GM19455 (cell line): ENCODE results near the gene KRT14.

Experiments
- ATAC-seq: cut with Tn5 transposase; IDR thresholded peaks from one replicate; pipeline ENCODE4 v1.9.1; 2021; ENCODE audit not compliant: unreplicated experiment

Gene KRT14

GRCh38 chr17:41533613-41534012 is 53.1 kb downstream of the KRT14 start:
- ATAC-seq = no peak

- no peak for ATAC-seq
Measured at GRCh38 chr17:41532947-41533570, 53.6 kb downstream of the KRT14 start.
